SKM-1 (cell line): ENCODE measurements around the gene ZNF341.

Experiments
- DNase-seq: peaks from one replicate; lab custom pipeline; 2025; ENCODE audit not compliant: unreplicated experiment; lab: John Stamatoyannopoulos, UW

ZNF341 gene

DNA sequence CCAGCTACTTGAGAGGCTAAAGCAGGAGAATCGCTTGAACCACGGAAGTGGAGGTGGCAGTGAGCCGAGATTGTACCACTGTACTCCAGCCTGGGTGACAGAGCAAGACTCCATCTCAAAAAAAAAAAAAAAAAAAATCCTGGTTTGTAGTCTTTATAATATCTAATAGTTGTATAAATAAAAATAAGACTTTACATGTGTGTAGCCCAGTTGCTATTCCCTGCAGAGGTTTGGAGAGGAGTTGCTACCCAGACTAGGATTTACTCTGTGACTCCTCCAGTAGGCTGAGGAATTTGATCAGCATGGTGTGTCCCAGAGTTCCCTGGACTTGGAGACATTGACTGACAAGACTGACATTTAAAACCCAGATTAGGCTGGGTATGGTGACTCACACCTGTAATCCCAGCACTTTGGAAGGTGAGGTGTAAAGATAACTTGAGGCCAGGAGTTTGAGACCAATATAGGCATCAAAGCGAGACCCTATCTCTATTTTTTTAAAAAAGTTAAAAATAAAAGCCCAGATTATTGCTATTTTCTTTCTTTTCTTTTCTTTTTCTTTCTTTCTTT is 89.6 kb downstream of the ZNF341 start:
- no peak for DNase-seq

DNA sequence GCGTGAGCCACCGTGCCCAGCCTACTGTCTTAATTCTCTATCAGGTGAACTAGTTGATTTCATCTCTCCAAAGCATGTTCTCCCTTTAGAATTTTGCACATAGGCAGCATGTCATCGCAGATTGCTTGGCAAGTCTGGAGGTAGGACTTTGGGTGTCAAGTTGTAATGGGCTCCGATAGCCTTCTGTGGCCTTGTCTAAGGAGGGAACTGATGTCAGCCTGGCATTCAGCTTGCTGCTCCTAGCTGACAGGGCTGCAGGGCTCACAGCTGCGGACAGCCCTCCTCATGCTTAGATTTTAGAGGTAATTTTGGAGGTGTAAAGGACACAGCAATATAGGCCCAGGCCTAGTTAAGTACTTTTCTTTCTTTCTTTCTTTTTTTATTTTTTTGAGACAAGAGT is 90.6 kb downstream of the ZNF341 start:
- DNase-seq: no peak

DNA sequence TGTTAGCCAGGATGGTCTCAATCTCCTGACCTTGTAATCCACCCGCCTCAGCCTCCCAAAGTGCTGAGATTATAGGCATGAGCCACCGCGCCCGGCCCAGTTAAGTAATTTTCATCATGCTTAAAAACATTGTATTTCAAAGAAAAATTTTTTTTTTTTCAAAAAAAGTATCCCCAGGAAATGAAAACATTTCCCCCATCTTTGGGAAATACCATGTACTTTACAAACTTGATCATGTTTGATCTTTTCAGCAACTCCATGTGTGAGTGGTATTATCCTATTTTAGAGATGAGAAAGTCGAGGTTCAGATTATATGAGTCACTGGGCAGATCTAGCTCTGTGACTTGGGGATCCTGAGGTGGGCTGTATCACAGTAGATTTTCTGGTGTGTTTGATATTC is 91.2 kb downstream of the ZNF341 start:
- DNase-seq: no peak

DNA sequence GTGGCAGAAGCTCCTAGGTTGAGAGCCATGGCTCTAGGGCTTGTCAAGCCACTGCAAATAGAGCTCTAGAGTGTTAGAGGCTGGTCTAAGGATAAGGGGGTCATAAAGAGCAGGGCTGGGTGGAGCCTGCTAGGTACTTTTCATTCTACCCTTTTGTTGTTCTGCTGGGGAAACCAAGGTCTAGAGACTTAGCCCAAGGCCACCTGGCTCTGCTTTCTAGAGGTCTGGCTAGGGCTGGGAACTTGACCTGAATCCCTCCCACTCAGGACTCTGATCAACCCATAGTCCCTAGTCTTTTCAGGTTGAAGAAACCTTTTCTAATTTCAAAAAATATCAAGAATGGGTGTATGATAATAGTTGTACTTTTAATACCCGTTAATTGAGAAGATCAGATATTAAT is 93.1 kb downstream of the ZNF341 start:
- no peak for DNase-seq

DNA sequence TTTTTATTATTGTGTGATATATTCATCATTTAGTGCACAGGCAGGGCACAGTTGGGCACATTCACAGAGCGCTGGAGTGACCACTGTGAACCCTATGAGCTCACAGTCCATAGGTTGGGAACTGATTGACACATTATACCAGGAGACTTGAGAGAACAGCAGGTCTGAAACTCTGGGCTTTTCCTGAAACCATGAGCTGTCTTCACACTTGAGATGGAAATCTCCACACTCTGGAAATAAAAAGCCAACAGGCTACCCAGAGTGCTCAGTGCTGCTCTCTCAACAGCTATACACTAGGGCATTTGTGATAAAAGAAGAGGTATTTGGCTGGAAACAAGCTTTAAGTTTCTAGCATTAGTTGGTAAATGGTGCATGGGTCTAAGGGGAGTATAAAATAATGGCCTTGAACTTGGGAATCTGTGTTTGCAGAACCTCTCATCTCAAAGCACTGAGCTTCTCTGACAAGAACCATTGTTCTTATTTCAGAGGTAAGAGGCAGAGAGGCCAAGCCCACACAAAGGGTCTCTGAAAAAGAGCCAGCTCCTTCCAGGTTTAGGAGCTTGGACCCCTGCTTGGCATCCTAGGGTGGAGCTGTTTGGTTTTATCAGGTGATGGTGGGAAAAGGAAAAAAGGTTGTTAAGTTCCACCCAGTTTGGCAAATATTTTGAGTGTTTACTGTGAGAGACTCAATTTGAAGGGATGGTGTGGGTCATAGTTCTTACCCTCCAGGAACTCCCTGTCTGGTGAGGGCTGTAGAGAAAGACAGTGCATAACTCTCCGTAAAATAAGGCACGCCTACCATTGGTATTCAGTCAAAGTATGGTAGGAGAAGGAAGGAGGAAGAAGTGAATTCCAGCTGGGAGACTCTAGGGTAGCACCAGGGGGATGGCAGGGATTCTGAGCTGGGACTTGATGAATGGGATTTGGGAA is 93.8 kb downstream of the ZNF341 start:
- DNase-seq: no peak

DNA sequence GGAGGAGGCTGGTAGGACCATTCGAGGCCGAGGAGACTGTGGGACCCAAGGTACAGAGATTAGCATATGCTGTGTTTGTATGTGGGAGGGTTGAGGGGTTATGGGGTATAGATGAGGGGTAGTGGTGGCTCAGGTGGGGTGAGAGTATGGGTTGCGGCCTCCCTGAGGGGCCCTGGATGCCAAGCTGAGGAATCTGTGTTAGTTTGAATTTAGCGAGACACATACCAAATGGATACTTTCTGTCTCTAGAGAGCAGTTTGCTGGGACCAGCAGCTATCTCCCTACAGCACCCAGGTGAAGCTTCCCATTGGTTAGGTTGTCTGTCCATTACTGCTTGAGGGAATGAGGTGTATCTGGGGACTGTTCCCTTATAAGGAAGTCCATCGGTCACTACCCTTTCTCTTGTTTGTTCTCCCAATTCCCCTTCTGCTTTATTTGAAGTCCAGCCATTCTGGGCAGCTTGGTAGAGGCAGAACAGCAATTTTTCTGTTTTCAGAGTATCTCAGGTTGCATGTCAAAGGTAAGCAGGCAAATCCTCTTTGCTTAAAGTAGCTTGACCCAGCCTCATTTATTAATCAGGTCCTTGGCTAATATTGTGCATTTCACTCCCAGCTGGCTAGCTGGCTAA is 94.6 kb downstream of the ZNF341 start:
- DNase-seq: no peak

DNA sequence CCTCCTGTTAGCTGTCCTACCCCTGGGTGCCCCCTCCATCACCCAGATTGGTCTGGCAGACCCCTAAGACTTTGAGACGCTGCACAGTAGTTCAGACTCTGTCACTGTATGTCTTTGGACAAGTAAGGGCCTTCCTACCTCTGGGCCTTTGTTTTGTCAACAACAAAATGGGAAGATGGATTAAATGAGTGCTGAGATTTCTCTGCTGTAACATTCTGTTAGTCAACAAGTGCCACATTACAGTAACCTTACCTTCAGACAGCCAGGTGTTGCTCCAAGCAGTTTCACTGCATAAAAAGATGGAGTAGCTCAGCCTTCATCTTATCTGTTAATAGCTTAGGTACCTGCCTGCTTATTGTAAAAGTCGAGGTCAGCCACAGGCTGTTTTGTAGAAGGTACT is 95.3 kb downstream of the ZNF341 start:
- DNase-seq: no peak

DNA sequence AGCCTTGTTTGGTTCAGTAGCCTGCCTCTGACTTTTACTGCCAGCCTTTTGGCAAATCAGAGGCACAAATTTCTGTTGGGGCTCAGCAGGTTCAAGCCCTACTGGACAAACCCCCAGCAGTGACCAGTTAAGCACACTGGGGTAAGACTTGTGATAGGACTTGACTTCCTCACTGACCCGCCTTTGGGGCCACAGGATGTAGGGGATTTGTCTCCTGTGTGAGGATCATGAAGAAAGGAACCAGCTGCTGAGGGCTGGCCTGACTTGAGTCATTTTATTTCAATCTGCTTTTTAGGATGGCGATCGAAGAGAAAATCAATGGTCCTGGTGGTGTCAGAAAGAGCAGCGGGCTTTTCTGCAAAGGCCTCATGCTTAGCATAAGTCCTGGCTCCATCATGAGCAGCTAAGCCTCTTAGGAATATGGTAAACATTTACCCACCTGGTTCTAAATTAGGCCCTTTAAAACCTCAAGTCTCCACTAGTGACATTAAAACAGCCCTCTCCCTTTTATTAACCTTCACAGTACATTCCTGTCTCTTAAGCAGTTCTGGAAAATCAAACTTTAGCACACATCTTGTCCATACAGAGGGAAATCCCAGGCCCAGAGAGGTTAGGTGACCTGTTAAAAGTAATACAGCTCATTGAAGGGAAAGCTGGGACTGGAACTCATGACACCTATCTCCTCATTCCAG is 96.0 kb downstream of the ZNF341 start:
- no peak for DNase-seq

DNA sequence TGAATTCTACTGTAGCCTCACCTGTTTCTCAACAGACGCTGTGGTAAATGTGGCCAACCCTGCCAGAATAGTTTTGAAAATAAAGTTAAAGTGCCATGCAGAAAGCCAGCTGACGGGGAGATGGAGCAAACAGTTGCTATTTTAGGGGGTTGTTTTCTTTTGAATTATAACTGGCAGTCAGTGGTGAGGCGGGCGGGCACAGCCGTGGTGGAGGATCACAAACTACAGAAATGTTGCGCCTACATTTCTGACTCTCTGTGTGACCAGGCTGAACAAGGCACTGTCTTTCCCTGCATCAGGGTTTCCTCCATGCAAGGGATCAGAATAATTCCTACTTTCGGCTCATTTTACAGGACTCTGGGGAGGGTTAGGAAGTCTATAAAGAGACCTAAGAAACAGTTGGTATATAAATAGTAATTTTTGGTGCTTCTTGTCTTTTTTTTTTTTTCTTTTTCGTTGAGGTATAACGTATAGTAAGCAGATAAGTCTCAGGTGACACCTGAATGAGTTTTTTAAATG is 96.6 kb downstream of the ZNF341 start:
- DNase-seq: no peak

DNA sequence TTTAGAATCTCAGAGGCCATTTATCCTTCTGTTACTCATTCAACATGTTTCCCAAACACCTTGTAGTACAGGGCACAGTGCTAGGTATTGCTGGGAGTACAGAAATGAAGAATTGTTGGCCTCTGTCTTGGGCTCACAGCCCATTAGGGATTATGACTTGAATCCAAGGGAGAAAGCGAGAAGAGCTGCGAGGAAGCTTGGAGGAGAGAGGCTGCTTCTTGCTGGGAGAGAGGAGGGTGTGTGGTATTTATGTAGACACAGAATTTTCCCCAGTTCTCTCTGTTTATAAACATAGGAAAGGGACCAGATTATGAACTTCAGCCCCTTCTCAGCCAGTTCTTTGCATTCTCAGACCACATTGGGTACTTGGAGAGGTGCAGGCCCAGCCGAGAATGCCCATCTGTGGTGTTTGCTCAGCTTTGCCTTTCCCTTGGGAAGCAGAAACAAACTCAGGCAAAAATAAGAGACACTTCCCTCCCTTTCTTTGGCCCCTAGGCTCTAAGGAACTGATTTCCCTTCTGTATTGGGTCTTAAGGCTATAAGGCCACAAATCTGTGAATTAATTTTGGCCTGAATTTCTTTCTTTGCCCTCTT is 97.3 kb downstream of the ZNF341 start:
- DNase-seq: no peak

DNA sequence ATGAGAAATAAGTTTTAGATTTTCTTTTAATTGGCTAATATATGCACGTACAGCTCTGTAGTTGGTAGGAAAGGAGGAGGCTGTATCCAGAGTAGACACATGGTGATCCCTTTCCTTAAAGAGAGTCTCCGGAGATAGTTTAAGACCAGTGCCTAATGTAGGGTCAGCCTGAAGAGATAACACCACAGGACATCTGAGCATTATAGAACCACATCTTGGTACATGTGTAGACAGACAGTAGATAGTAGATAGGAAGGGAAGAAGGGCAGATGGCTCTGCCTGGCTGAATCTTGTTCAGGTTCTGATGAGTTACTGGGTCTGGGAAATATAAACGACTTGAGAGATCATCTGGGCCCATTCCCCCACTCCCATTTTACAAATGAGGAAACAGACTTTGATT is 97.8 kb downstream of the ZNF341 start:
- DNase-seq: no peak

DNA sequence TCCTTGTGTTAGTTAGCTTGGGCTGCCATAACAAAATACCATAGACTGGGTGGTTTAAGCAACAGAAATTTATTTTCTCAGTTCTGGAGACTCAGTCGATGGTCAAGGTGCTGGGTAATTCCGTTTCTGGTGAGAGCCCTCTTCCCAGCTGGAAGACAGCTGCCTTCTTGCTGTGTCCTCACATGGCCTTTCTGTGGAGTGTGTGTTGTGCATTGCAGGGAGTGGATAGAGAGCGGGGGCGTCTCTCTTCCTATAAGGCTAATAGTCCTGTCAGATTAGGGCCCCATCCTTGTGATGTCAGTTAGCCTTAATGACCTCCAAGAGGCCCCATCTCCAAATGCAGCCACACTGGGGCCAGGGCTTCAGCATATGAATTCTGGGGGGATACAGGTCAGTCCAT is 98.6 kb downstream of the ZNF341 start:
- no peak for DNase-seq

DNA sequence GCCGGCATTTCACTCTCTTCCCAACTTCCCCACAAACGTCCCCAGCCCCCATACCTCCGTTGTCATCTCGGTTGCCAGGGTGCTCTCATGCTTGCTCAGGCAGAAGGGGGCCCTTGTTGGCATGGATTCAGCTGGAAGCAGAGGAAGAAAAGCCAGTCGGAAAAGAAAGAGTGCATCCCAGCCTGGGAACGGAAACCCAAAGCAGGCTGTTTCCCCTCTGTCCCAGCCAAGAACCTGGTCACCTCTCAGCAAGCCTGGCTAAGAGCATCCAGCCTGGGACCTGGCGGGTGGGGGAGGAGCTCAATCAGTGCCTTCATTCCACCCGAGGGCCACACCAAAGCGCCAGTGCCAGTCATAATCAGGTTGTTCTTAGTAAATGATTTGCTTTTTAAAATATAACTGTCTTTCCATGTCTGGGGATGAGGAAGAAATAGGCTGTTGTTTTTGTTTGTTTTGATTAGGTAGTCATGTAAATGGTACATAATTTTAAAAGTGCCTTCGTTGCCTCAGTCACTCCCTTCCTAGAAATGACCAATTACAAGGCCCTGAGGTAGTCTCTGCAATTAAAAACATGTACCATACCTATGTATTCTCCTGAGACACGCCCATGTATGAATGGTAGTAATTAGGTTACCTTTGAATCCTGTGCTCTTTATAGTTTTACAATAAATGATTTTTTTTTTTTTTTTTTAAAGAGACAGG is 100.5 kb downstream of the ZNF341 start:
- DNase-seq: no peak

DNA sequence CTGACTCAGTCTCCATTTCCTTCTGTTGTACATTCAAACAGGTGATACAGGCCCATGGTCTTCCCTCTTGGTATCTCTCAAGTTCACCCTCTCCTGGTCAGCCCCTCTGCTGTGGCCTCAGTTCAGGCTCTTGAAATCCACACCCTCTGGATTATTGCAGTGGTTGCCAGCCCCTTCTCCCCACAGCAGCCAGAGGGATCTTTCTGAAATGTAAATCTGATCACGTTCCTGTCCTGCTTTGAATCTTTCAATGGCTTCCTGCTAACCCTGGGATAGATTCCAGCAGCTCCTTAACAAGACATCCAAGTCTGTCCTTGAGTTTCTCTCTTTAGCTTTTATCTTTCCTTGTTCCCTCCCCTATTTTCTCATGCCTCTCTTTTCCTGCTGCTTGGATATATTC is 101.5 kb downstream of the ZNF341 start:
- no peak for DNase-seq

DNA sequence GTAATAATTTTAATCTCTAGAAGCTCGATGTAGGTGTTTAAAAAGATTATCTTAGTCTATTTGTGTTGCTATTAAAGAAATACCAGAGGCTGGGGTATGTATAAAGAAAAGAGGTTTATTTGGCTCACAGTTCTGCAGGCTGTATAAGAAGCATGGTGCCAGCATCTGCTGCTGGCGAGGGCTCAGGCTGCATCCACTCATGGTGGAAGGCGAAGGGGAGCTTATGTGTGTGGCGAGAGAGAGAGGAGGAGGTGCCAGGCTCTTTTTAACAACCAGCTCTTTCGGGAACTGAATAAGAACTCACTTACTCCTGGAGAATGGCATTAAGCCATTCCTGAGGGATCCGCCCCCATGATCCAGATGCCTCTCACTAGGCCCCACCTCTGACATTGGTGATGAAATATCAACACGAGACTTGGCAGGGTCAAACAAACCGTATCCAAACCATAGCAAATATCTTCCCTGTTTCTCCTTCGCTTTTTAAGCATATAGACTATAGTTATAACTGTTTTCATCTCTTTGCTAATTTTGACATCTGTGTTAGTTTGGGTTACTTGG is 103.9 kb downstream of the ZNF341 start:
- DNase-seq: no peak

DNA sequence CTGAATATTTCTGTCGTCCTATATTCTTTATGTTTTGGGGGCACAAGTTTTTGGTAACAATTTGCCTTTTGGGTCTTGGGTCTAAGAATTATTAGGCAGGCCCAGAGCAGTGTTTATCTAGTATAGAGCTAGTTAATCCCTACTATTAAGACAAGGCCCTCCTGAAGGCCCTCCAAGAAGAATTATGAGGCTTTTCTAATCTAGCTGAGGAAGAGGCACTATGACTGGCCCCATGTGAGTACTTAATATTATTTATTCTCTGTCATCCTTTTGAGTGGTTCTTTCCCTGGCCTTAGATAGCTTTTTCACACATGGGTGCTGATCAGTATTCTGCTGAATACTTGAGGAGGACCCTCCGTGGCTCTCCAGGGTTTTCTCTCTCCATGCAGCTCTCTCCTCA is 104.5 kb downstream of the ZNF341 start:
- DNase-seq: no peak

DNA sequence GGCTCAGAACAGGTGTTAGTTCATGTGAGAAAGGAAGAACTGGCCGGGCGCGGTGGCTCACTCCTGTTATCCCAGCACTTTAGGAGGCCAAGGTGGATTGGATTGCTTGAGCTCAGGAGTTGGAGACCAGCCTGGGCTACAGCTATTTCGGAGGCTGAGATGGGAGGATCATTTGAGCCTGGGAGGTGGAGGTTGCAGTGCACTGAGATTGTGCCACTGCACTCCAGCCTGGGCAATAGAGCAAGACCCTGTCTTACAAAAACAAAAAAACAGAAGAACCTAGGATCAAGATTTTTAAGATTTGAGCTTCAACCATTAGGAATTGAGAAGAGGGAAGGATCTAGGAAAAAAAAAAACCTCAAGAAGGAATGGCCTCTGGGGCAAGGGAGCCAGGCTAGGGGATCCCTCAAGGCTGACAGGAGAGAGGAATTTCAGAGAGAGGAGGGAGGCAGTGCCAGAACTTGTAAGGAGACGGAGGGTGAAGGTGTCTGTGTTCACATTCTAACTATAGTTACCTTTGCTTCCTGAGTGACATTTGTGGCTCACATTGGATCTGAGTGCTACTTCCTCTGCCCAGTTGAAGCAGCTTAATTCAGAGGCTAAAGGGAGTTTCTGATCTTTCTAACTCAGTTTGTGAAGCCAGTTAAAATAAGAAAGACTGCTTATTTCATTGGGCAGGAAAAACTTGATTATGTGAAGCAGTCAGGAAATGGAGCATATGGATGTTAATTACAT is 105.5 kb downstream of the ZNF341 start:
- no peak for DNase-seq

DNA sequence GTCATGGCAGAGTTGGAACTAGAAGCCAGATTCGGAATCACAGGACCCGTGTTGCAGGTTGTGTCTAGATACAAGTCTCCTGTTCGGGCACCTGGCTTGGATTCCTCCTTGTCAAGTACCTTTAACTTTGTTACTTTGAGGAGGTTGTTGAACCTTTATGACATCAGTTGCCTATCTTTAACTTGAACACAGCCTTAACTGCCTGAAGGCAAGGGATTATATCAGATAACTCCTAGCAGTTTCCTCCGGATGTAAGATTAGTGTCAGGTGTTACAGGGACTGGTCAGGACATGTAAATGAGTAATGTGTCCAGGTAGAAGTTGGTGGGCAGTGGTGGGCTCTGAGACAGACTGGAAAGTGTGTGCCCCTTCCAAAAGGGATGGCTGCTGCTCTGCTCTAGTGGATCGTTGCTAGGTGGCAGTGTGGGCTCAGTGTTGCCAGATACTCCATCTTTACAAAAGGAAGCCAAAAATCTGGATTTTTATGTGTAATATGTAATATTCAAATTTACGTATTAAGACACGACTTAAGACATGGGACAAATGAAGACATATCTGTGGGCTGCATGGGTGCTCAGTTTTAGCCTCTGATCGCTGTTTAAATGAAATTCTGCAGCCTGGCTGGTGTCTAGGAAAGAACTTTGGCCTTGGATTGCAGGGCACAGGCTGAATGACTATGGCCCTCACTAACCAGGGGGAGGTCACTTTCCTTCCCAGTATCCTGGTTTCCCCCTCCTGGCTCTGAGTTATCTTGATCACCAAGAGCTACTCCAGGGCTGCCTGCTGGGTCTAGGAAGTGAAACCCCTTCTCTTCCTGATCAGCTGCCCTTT is 106.5 kb downstream of the ZNF341 start:
- DNase-seq: no peak

DNA sequence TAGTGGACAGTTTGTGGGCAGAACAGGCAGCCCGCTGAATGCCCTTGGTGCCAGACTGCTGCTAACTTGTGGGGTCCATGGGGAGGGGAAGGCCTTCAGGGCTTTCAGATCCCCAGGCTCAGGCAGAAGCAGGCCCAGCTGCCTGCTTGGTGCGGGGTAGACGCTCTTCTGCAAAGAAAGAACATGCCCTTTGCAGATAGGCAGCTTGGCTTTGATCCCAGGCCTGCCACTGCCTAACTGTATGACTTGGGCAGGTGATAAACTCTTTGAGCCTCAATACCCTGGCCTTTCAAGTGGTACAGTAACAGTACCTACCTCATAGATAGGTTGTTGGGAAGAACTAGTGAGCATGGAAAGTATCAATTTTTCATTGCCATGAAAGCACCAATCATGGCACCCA is 107.8 kb downstream of the ZNF341 start:
- DNase-seq: no peak
